CD4-positive, alpha-beta T cell (primary cell): ENCODE data around the gene HINT2. TPM values are rescaled to one million over a fixed set of nuclear protein-coding genes. Genes with fewer than 3 reads are reported as not detected.

Experiments used
- ATAC-seq: fragments of 200-7000 bp; cut with Tn5 transposase; one replicate; pipeline ENCODE4 v1.10.0; 2022; ENCODE audit warnings: mild to moderate bottlenecking; ENCODE audit not compliant: poor library complexity
- CTCF ChIA-PET: fragments of 350-600 bp; sonication (Branson Sonifier 250); formaldehyde crosslinking; loops from one replicate; lab custom pipeline; 2021; ENCODE audit warnings: antibody characterized with exemption, inconsistent platforms; lab: Charles Lee
- POLR2A ChIA-PET: fragments of 350-600 bp; sonication (Branson Sonifier 250); formaldehyde crosslinking; loops from one replicate; lab custom pipeline; 2021; ENCODE audit warnings: antibody characterized with exemption, inconsistent platforms; lab: Charles Lee
- DNase-seq, 14 experiments: peaks; one replicate each; pipeline ENCODE4 v3.0.0-alpha.2; 2013 to 2020; ENCODE audit warnings: mixed read lengths in 2 of 14
- H3K27ac ChIP-seq, 2 donors: one replicate each; pipeline versions ENCODE4 v1.5.1 to v1.7.0; 2013; ENCODE audit warnings: low read length in 2 of 2, low read depth in 1 of 2, mild to moderate bottlenecking in 1 of 2
- H3K27me3 ChIP-seq, 2 experiments: 1 replicate in 1 of 2; 2 replicates in 1 of 2; pipeline versions ENCODE4 v1.6.1 to v1.7.0; 2013; ENCODE audit warnings: low read length in 2 of 2, control low read depth in 1 of 2, mild to moderate bottlenecking in 1 of 2, moderate library complexity in 1 of 2; ENCODE audit not compliant: insufficient read depth in 2 of 2, control insufficient read depth in 1 of 2
- H3K36me3 ChIP-seq: one replicate; pipeline ENCODE4 v1.6.1; 2013; ENCODE audit warnings: low read length, control low read depth; ENCODE audit not compliant: insufficient read depth
- H3K4me1 ChIP-seq: one replicate; pipeline ENCODE4 v1.6.1; 2013; ENCODE audit warnings: low read length, control low read depth; ENCODE audit not compliant: insufficient read depth
- H3K4me3 ChIP-seq: one replicate; pipeline ENCODE4 v1.5.1; 2013; ENCODE audit warnings: mild to moderate bottlenecking, low read length, moderate library complexity
- H3K9me3 ChIP-seq, 2 experiments: 1 replicate in 1 of 2; 2 replicates in 1 of 2; pipeline versions ENCODE4 v1.6.1 to v1.7.0; 2013; ENCODE audit warnings: low read length in 2 of 2, mild to moderate bottlenecking in 2 of 2, control low read depth in 1 of 2, moderate library complexity in 1 of 2; ENCODE audit not compliant: control insufficient read depth in 1 of 2, insufficient read depth in 1 of 2
- H3K27ac Mint-ChIP-seq: one replicate; pipeline ENCODE4 v1.8.0; 2020; ENCODE audit warnings: mixed read lengths
- H3K27me3 Mint-ChIP-seq: one replicate; pipeline ENCODE4 v1.8.0; 2021; ENCODE audit warnings: mixed read lengths
- H3K36me3 Mint-ChIP-seq: one replicate; pipeline ENCODE4 v1.8.0; 2021; ENCODE audit warnings: low read depth, mixed read lengths
- H3K4me1 Mint-ChIP-seq: one replicate; pipeline ENCODE4 v1.8.0; 2021; ENCODE audit warnings: low read depth, mixed read lengths
- H3K4me3 Mint-ChIP-seq: one replicate; pipeline ENCODE4 v1.8.0; 2020; ENCODE audit warnings: mild to moderate bottlenecking, mixed read lengths
- H3K9me3 Mint-ChIP-seq: one replicate; pipeline ENCODE4 v1.8.0; 2020; ENCODE audit warnings: mixed read lengths
- intact Hi-C, 2 experiments: fragments of 100-400 bp; cut with DNase I in 1 of 2; cut with micrococcal nuclease in 1 of 2; formaldehyde crosslinking; loops; one replicate each; pipeline versions ENCODE4 v1.15.1 to v1.9.0; 2023 to 2025; cut with DNase I, micrococcal nuclease
- total RNA-seq, 174 experiments: library from RNA in 2 of 174; stranded (reverse) in 2 of 174; gene quantifications; one replicate each; pipeline ENCODE4 v1.2.3 and lab custom pipeline; 2021 to 2026
- TF ChIP-seq, protein P1 (sequence below): fragments of 200-600 bp; IDR thresholded peaks from one replicate; pipeline ENCODE4 v1.8.0; 2022; ENCODE audit warnings: antibody characterized with exemption, mild to moderate bottlenecking

Gene HINT2
- total RNA-seq, 2 experiments from 2014 or later = 10.9 to 12.6 TPM

DNA sequence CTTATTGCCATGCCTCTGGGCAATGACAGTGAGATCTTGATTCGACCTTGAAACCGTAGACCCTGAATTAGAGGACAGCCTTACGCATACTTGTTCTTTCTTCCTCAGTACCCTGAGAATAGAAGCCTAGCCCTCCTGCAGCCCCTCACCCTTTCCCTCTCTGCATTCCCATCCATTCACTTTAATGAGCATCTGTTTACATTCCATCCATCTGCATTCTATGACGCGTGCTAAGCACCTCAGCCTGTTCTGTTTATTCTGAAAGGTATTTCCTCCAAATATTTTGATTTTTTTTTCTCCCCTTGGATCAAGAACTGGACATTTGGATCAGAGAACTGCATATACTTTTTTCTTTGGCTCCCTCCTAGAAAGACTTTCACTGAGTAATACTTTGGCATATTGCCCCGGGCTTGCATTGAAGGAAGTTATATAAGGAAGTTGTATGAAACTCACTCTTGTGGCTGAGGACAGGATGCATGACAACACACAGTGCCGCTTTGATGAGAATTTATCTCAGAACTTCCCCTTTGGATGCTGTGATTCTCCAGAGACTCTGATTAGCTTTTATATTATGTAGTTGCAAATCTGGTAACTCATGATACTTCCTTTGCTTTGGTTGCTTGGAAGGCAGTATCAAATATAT lies 29.9 kb upstream of the HINT2 start:
- ATAC-seq (peak; percentile 99), DNase-seq (peak in 8 of 14 experiments; percentile 17 to 80 (median 56))
- no peak overlapping the region for H3K4me3 ChIP-seq
- intact Hi-C loops = loop anchor here in 1 of 2 experiments (2.0 kb wide), 1 partner anchor 16 kb away; the partner anchor contains the start of genes FAM221B and TMEM8B
- H3K9me3 ChIP-seq = no peaks in the 10 kb centered on the region
- Mint-ChIP-seq H3K27me3 (no peaks in the 10 kb centered on the region), H3K9me3 (no peaks in the 10 kb centered on the region), H3K36me3 (peaks cover 15% of the 10 kb centered on the region), H3K4me3 (no peak overlapping the region), H3K4me1 (peaks cover 22% of the 10 kb centered on the region), H3K27ac (peak overlapping the region; percentile 25)
- H3K36me3 ChIP-seq = peaks cover 3% of the 10 kb centered on the region
- H3K4me1 ChIP-seq = peaks cover 26% of the 10 kb centered on the region
- POLR2A ChIA-PET = interaction anchor here (0.6 to 1.9 kb wide), 6 partner anchors 10 to 773 kb away, joined by 3 to 11 read pairs (median 3); partner anchors contain the start of genes CREB3, FAM221B, SPAG8 and TLN1
- H3K27ac ChIP-seq = peak overlapping the region; percentile 25 to 56
- no peaks in the 10 kb centered on the region for H3K27me3 ChIP-seq
- CTCF ChIA-PET = interaction anchor here (1.0 to 1.3 kb wide), 2 partner anchors 18 to 37 kb away, joined by 3 to 5 read pairs; no protein-coding TSS in a partner anchor
- TF ChIP-seq, protein P1, sequence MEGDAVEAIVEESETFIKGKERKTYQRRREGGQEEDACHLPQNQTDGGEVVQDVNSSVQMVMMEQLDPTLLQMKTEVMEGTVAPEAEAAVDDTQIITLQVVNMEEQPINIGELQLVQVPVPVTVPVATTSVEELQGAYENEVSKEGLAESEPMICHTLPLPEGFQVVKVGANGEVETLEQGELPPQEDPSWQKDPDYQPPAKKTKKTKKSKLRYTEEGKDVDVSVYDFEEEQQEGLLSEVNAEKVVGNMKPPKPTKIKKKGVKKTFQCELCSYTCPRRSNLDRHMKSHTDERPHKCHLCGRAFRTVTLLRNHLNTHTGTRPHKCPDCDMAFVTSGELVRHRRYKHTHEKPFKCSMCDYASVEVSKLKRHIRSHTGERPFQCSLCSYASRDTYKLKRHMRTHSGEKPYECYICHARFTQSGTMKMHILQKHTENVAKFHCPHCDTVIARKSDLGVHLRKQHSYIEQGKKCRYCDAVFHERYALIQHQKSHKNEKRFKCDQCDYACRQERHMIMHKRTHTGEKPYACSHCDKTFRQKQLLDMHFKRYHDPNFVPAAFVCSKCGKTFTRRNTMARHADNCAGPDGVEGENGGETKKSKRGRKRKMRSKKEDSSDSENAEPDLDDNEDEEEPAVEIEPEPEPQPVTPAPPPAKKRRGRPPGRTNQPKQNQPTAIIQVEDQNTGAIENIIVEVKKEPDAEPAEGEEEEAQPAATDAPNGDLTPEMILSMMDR = no peak

DNA sequence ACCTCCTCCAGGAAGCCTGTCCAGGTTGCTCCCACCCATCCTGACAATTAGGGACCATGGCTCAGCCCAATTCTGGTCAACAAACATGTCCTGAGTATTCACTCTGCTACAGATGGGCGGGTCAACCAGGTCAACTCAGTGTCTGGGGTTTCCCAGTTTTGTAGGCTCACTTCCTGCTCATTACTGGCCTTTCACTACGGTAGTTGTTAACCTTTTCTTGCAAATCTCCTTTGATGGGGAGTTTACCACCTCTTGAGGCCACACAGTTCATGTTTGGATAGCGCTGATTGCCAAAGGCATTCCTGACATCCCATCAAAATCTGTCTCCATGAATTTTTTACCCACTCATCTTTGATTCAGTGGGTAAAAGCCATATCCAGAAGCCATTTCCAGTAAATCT lies 28.0 kb upstream of the HINT2 start:
- H3K9me3 ChIP-seq = no peaks in the 10 kb centered on the region
- no peak for ATAC-seq
- no peak overlapping the region for H3K4me3 ChIP-seq
- no peaks in the 10 kb centered on the region for H3K27me3 ChIP-seq
- Mint-ChIP-seq H3K4me3 (no peak overlapping the region), H3K9me3 (no peaks in the 10 kb centered on the region), H3K36me3 (peaks cover 9% of the 10 kb centered on the region), H3K4me1 (peaks cover 22% of the 10 kb centered on the region), H3K27me3 (no peaks in the 10 kb centered on the region), H3K27ac (no peak overlapping the region)
- H3K27ac ChIP-seq = no peak overlapping the region
- TF ChIP-seq, protein P1 = no peak
- CTCF ChIA-PET = no interaction called here
- DNase-seq = peak in 2 of 14 experiments; percentile 38 to 43
- POLR2A ChIA-PET = no interaction called here
- peaks cover 26% of the 10 kb centered on the region for H3K4me1 ChIP-seq
- intact Hi-C loops = no loop called here
- H3K36me3 ChIP-seq = peaks cover 3% of the 10 kb centered on the region

DNA sequence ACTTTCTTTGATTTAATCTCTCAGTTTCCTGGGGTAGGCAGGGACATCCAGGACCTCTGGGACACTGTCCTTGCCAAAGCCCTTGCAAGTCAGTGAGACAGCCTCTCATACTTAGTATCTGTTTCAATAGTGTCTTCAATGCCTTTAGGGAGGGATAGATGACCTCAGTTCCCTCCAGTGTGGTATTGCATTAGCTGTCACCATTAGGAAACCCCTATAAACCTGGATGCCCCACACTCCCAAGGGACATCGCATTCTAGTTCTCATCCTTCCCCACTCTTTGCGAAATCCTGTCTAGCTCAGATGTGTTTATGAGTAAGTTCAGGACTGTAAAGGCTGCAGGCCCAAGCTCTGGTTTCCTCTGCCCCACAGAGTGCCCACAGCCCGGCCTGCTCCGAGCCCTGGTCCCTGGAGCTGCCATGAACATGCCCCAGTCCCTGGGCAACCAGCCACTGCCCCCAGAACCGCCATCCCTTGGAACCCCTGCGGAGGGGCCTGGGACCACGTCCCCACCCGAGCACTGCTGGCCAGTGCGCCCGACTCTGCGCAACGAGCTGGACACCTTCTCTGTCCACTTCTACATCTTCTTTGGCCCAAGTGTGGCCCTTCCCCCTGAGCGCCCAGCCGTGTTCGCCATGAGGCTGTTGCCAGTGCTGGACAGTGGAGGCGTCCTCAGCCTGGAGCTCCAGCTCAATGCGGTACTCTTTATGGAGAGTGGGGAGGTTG lies 27.3 kb upstream of the HINT2 start:
- H3K9me3 ChIP-seq = no peaks in the 10 kb centered on the region
- ATAC-seq = no peak
- H3K27ac Mint-ChIP-seq = no peak overlapping the region
- POLR2A ChIA-PET = no interaction called here
- no peaks in the 10 kb centered on the region for H3K27me3 Mint-ChIP-seq
- CTCF ChIA-PET = no interaction called here
- H3K36me3 Mint-ChIP-seq = peaks cover 4% of the 10 kb centered on the region
- peaks cover 22% of the 10 kb centered on the region for H3K4me1 Mint-ChIP-seq
- no peaks in the 10 kb centered on the region for H3K36me3 ChIP-seq
- no peak for DNase-seq
- H3K27ac ChIP-seq = no peak overlapping the region
- TF ChIP-seq, protein P1 = no peak
- peaks cover 26% of the 10 kb centered on the region for H3K4me1 ChIP-seq
- H3K9me3 Mint-ChIP-seq = no peaks in the 10 kb centered on the region
- no peaks in the 10 kb centered on the region for H3K27me3 ChIP-seq
- intact Hi-C loops = no loop called here
- no peak overlapping the region for H3K4me3 ChIP-seq
- no peak overlapping the region for H3K4me3 Mint-ChIP-seq
